Tibial artery (tissue), 4 donors: ENCODE data around the gene ZNF469.

Experiments used
- DNase-seq, 2 donors: peaks; one replicate each; pipeline ENCODE4 v3.0.0-alpha.2; 2019
- H3K27ac ChIP-seq, 2 donors: fragments of 200-600 bp; sonication (generic) in 1 of 2; 1 replicate in 1 of 2; 2 replicates in 1 of 2; pipeline ENCODE4 v1.5.1; 2018 to 2019; ENCODE audit warnings: mild to moderate bottlenecking in 1 of 2
- H3K27me3 ChIP-seq, 2 donors: fragments of 200-600 bp; sonication (generic) in 1 of 2; one replicate each; pipeline versions ENCODE4 v1.5.1 to v1.6.0; 2016 to 2019
- H3K36me3 ChIP-seq, 3 donors: fragments of 200-600 bp; sonication (generic) in 2 of 3; one replicate each; pipeline ENCODE4 v1.5.1; 2016 to 2019; ENCODE audit warnings: mild to moderate bottlenecking in 2 of 3
- H3K4me1 ChIP-seq, 4 donors: fragments of 200-600 bp; sonication (generic) in 2 of 4; 1 replicate in 3 of 4; 2 replicates in 1 of 4; pipeline ENCODE4 v1.5.1; 2016 to 2019
- H3K4me3 ChIP-seq, 2 donors: fragments of 200-600 bp; sonication (generic) in 1 of 2; 1 replicate in 1 of 2; 2 replicates in 1 of 2; pipeline ENCODE4 v1.5.1; 2018 to 2019; ENCODE audit warnings: mild to moderate bottlenecking in 2 of 2
- H3K9me3 ChIP-seq, 3 donors: fragments of 200-600 bp; sonication (generic) in 1 of 3; one replicate each; pipeline ENCODE4 v1.5.1; 2016 to 2019
- CTCF ChIP-seq, 2 experiments: fragments of 200-600 bp in 1 of 2; fragments of 450-650 bp in 1 of 2; IDR thresholded peaks; one replicate each; pipeline ENCODE4 v1.5.1; 2017 to 2019; ENCODE audit warnings: antibody characterized with exemption in 2 of 2, mild to moderate bottlenecking in 1 of 2, moderate library complexity in 1 of 2
- intact Hi-C: fragments of 100-400 bp; cut with DNase I; formaldehyde crosslinking; loops from one replicate; pipeline ENCODE4 v1.15.0; 2023; ENCODE audit warnings: low total_unique reads

The ZNF469 gene

GRCh38 chr16:88341551-88342290 lies 41.0 kb upstream of the ZNF469 start:
- no peak overlapping the region for H3K27ac ChIP-seq
- intact Hi-C loops: no loop called here
- DNase-seq: no peak
- H3K9me3 ChIP-seq: peaks cover 0 to 10% (median 0%) of the 10 kb centered on the region in 3 donors
- no peaks in the 10 kb centered on the region for H3K4me1 ChIP-seq
- H3K36me3 ChIP-seq: no peaks in the 10 kb centered on the region
- TF ChIP-seq CTCF (IDR thresholded peaks at IDR 0.05): no peak
- no peak overlapping the region for H3K4me3 ChIP-seq
- H3K27me3 ChIP-seq: peaks cover 0 to 6% of the 10 kb centered on the region in 2 donors

DNA sequence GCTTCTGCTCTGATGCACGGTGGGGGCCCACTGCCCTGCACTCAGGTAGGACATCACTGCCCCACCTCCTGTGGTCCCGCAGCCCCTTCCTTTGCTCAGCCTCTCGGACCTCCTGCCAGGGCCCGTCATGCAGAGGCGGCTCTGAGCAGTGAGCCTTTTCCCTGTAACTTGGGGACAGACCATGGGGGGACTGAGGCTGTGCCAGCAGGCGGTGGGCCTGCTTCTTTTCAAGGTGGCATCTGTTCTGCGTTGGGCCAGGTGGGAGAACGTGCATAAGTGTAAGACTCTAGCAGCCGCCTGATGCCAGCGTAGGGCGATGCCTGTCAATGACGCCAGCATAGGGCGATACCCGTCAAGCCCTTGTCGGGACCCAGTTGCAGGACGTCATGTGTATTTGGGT lies 40.3 kb upstream of the ZNF469 start:
- Histone ChIP-seq H3K27me3 (peaks cover 0 to 6% of the 10 kb centered on the region in 2 donors), H3K36me3 (no peaks in the 10 kb centered on the region), H3K9me3 (peaks cover 0 to 10% (median 0%) of the 10 kb centered on the region in 3 donors), H3K4me1 (no peaks in the 10 kb centered on the region), H3K27ac (no peak overlapping the region), H3K4me3 (no peak overlapping the region)
- intact Hi-C loops: no loop called here
- TF ChIP-seq CTCF (IDR thresholded peaks at IDR 0.05): no peak
- DNase-seq: no peak

DNA sequence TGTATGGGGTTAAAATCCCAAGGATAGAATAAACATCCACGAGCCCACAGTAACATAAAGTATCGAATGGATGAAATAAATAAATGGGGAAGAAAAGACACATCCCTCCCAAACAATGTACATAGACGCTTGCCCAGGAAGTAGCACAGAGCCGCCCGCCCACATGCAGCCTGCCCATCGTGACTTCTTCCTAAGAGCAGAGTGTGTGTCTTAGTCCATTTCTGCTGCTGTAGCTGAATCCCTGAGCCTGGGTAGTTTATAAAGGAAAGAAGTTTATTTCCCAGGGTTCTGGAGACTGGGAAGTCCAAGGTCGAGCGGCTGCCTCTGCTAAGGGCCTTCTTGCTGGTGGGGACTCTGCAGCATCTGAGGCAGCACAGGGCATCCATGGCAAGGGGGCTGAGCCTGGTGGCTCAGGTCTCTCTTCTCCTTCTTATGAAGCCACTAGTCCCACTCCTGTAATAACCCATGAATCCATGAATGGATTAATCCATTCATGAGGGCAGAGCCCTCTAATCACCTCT lies 39.4 kb upstream of the ZNF469 start:
- DNase-seq: no peak
- peaks cover 0 to 10% (median 0%) of the 10 kb centered on the region in 3 donors for H3K9me3 ChIP-seq
- no peak overlapping the region for H3K27ac ChIP-seq
- H3K4me3 ChIP-seq: no peak overlapping the region
- TF ChIP-seq CTCF (IDR thresholded peaks at IDR 0.05): no peak
- H3K36me3 ChIP-seq: no peaks in the 10 kb centered on the region
- peaks cover 0 to 6% of the 10 kb centered on the region in 2 donors for H3K27me3 ChIP-seq
- no peaks in the 10 kb centered on the region for H3K4me1 ChIP-seq
- intact Hi-C loops: no loop called here

DNA sequence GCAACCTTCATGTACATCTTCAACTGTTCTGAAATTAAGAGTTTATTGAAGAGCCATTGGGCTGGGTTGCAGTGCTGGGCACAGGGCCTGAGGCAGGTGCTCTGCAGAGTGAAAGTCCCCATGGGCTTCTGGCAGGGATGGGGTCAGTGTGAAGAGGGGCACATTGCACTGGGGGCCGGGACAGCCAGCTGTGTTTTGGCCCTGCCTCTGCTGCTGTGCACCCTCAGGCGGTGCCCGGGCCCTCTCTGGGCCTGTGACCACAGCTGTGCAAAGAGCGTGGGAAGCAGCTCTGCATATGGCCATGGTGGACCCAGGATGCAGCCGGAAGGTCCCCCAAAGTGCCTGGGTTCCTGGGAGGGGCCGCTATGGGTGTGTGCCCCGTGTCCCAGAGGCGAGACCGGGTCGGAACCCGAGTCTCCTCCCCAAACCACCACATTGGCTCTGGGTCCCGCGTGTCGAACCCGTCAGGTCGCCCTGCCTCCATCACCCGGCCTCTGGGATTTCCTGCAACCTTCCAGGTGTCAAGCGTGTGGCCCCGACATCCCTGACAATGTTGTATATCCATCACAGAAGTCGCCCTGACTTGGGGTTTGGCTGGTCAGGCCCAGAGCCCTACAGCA lies 38.2 kb upstream of the ZNF469 start:
- no peaks in the 10 kb centered on the region for H3K4me1 ChIP-seq
- H3K9me3 ChIP-seq: peaks cover 0 to 10% (median 0%) of the 10 kb centered on the region in 3 donors
- H3K27ac ChIP-seq: no peak overlapping the region
- no peaks in the 10 kb centered on the region for H3K36me3 ChIP-seq
- no peak for DNase-seq
- peaks cover 0 to 6% of the 10 kb centered on the region in 2 donors for H3K27me3 ChIP-seq
- no peak for TF ChIP-seq CTCF (IDR thresholded peaks at IDR 0.05)
- intact Hi-C loops: no loop called here
- no peak overlapping the region for H3K4me3 ChIP-seq

DNA sequence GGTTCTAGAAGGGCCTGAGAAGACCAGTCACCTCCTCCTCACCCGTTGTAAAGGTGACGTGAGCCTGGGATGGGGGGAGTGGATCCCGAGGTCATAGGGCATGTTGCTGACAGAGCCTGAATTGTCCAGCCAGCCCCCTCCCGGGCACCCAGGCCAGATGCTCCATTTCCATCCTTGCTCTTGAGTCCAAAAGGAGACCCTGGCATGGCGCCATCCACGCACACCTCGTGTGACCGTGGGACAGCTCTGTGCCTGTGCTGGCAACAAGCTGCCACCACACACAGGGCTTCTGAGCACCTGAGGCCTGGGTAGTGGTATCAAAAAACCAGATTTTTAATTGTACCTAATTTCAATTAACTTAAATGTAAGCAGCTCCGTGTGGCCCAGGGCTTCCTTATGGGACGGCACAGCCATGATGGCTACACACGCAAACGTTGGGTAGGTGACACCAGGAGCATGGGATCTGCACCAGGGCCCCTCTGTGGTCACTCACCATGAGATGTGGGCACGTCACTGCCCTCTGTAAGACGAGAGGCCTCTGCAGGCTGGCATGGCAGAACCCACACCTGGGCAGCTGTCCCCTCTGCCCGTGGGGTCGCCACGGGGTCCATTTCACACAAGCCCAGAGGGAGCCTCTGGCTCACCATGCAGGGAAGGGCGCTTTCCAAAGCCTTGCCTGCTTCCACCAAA lies 37.6 kb upstream of the ZNF469 start:
- peaks cover 0 to 3% of the 10 kb centered on the region in 2 donors for H3K27me3 ChIP-seq
- H3K4me1 ChIP-seq: no peaks in the 10 kb centered on the region
- TF ChIP-seq CTCF (IDR thresholded peaks at IDR 0.05): no peak
- H3K27ac ChIP-seq: no peak overlapping the region
- H3K9me3 ChIP-seq: peaks cover 0 to 10% (median 0%) of the 10 kb centered on the region in 3 donors
- DNase-seq: no peak
- intact Hi-C loops: no loop called here
- no peak overlapping the region for H3K4me3 ChIP-seq
- H3K36me3 ChIP-seq: no peaks in the 10 kb centered on the region
